Testis (tissue), 2 donors: ENCODE measurements around the gene CTAGE6.

ENCODE experiments used
- CTCF ChIP-seq, 3 experiments: fragments of 450-650 bp in 2 of 3; fragments of 200-600 bp in 1 of 3; sonication (generic) in 1 of 3; IDR thresholded peaks; one replicate each; pipeline ENCODE4 v1.5.1; 2016 to 2019; ENCODE audit warnings: antibody characterized with exemption in 3 of 3, mild to moderate bottlenecking in 2 of 3, moderate library complexity in 1 of 3
- POLR2A ChIP-seq: fragments of 450-650 bp; IDR thresholded peaks from one replicate; pipeline ENCODE4 v1.6.1; 2017; ENCODE audit warnings: antibody characterized with exemption, mild to moderate bottlenecking, moderate library complexity

- TF ChIP-seq CTCF (IDR thresholded peaks at IDR 0.05): no peak
- no peak for TF ChIP-seq POLR2A
Measured at GRCh38 chr7:143733876-143734275, 23.6 kb downstream of the CTAGE6 start.
